GM18907 (cell line): Measurements from ENCODE around the gene IL16.

Experiments
- ATAC-seq: cut with Tn5 transposase; IDR thresholded peaks from one replicate; pipeline ENCODE4 v1.9.1; 2021; ENCODE audit warnings: mild to moderate bottlenecking, moderate library complexity; ENCODE audit not compliant: unreplicated experiment

Gene IL16

GRCh38 chr15:81289910-81290309 is 93.2 kb downstream of the IL16 start:
- ATAC-seq = no peak

- ATAC-seq = peak; percentile 0
These were observed 95.3 kb downstream of the IL16 start for GRCh38 chr15:81291916-81292522.

GRCh38 chr15:81292523-81293001 is 95.9 kb downstream of the IL16 start:
- ATAC-seq = peak; percentile 38

GRCh38 chr15:81293728-81294515 is 97.2 kb downstream of the IL16 start:
- peak; percentile 74 for ATAC-seq

- no peak for ATAC-seq
These were observed 97.8 kb downstream of the IL16 start for GRCh38 chr15:81294516-81294880.

GRCh38 chr15:81295486-81296121 is 98.9 kb downstream of the IL16 start:
- no peak for ATAC-seq

- no peak for ATAC-seq
These were observed 99.5 kb downstream of the IL16 start for GRCh38 chr15:81296186-81296585.

- peak; percentile 49 for ATAC-seq
These were observed 100.0 kb downstream of the IL16 start for GRCh38 chr15:81296673-81297072.

- no peak for ATAC-seq
These were observed 100.5 kb downstream of the IL16 start for GRCh38 chr15:81297147-81297572.

GRCh38 chr15:81297603-81298575 is 101.2 kb downstream of the IL16 start:
- no peak for ATAC-seq

GRCh38 chr15:81298611-81299010 is 101.9 kb downstream of the IL16 start:
- ATAC-seq = no peak

GRCh38 chr15:81299156-81299555 is 102.5 kb downstream of the IL16 start:
- ATAC-seq = no peak

- no peak for ATAC-seq
These were observed 103.1 kb downstream of the IL16 start for GRCh38 chr15:81299630-81300273.

- no peak for ATAC-seq
These were observed 104.7 kb downstream of the IL16 start for GRCh38 chr15:81301385-81301784.

- peak; percentile 84 for ATAC-seq
These were observed 105.2 kb downstream of the IL16 start for GRCh38 chr15:81301815-81302399.

GRCh38 chr15:81302701-81303109 is 106.0 kb downstream of the IL16 start:
- ATAC-seq = no peak

- ATAC-seq = no peak
These were observed 106.9 kb downstream of the IL16 start for GRCh38 chr15:81303244-81304225.

GRCh38 chr15:81304226-81304625 is 107.5 kb downstream of the IL16 start:
- no peak for ATAC-seq

GRCh38 chr15:81308260-81308659 is 111.6 kb downstream of the IL16 start:
- ATAC-seq = no peak
